ENCODE measurements around the gene PRRT2. TPM values are rescaled to one million over a fixed set of nuclear protein-coding genes. Genes with fewer than 3 reads are reported as not detected.
A peak's percentile ranks its signal among the peaks of the same experiment; 100 is the strongest.

The PRRT2 gene
- total RNA-seq, 2 experiments from 2014 or later = 0.64 to 0.93 TPM

- H3K27ac Mint-ChIP-seq = peak overlapping the region; percentile 70
- intact Hi-C loops (cut with DNase I, micrococcal nuclease) = loop anchor here (1.0 to 10.0 kb wide), 19 partner anchors 14 to 913 kb away; partner anchors contain the start of genes INO80E (in 2 of the 2), KCTD13 (in 2 of the 2), PAGR1 (in 2 of the 2) and ALDOA (in 1 of the 2)
These were observed 51.6 kb downstream of the PRRT2 start for GRCh38 chr16:29863669-29863984.

GRCh38 chr16:29864205-29864604 lies 52.2 kb downstream of the PRRT2 start:
- Mint-ChIP-seq H3K4me3 (no peak overlapping the region), H3K4me1 (peaks cover 16% of the 10 kb centered on the region), H3K9me3 (ENCODE audit: low read depth) (no peaks in the 10 kb centered on the region), H3K27ac (no peak overlapping the region), H3K36me3 (ENCODE audit: low read depth) (peaks cover 10% of the 10 kb centered on the region), H3K27me3 (no peaks in the 10 kb centered on the region)
- DNase-seq (no peak), ATAC-seq (no peak)
- intact Hi-C loops (cut with DNase I, micrococcal nuclease) = loop anchor here in 1 of 2 experiments (10.0 kb wide), 1 partner anchor 161 kb away; the partner anchor contains the start of gene C16orf92
- ChIA-PET POLR2A (no interaction called here), CTCF (interaction anchor here (0.6 to 2.6 kb wide), 8 partner anchors 16 to 164 kb away, joined by 3 to 12 read pairs (median 4); partner anchors contain the start of gene KCTD13)

More at GRCh38 chr16:29863669-29863984, 51.6 kb downstream of the PRRT2 start:
- ATAC-seq (no peak), DNase-seq (no peak)
- Mint-ChIP-seq H3K27me3 (no peaks in the 10 kb centered on the region), H3K4me3 (peak overlapping the region; percentile 90), H3K36me3 (ENCODE audit: low read depth) (peaks cover 13% of the 10 kb centered on the region), H3K9me3 (ENCODE audit: low read depth) (no peaks in the 10 kb centered on the region), H3K4me1 (peaks cover 16% of the 10 kb centered on the region)
- POLR2A ChIA-PET = interaction anchor here (1.0 to 1.5 kb wide), 2 partner anchors 14 to 15 kb away, joined by 3 to 4 read pairs; no protein-coding TSS in a partner anchor
- CTCF ChIA-PET = interaction anchor here (0.6 to 2.6 kb wide), 10 partner anchors 8 to 942 kb away, joined by 3 to 12 read pairs (median 4); partner anchors contain the start of genes KCTD13 and TMEM219

Other genes with a start within 250 kb of the PRRT2 start
- 100 to 1,000 TPM; 103 to 127 TPM for gene SPN, start 148.9 kb upstream of the PRRT2 start, total RNA-seq
- gene QPRT, start 133.0 kb upstream of the PRRT2 start, total RNA-seq = 1 to 10 TPM; 5.7 to 6.8 TPM
- gene C16orf54, start 66.2 kb upstream of the PRRT2 start, total RNA-seq = 10 to 100 TPM; 21.3 to 22.0 TPM
- gene ZG16, start 33.9 kb upstream of the PRRT2 start, total RNA-seq = not detected
- gene KIF22, start 21.4 kb upstream of the PRRT2 start, total RNA-seq = 100 to 1,000 TPM; 153 to 168 TPM
- gene MAZ, start 5.7 kb upstream of the PRRT2 start, total RNA-seq = 100 to 1,000 TPM; 306 to 387 TPM
- 10 to 100 TPM; 20.6 to 25.6 TPM for gene PAGR1, start 4.0 kb downstream of the PRRT2 start, total RNA-seq
- gene MVP, start 8.3 kb downstream of the PRRT2 start, total RNA-seq = 100 to 1,000 TPM in 1 of 2 experiments, 10 to 100 TPM in 1; 86.2 to 101 TPM
- 10 to 100 TPM; 35.1 to 50.0 TPM for gene CDIPT, start 51.0 kb downstream of the PRRT2 start, total RNA-seq
- gene SEZ6L2, start 87.4 kb downstream of the PRRT2 start, total RNA-seq = under 1 TPM; 0.27 to 0.42 TPM
- 1 to 10 TPM; 2.7 to 3.2 TPM for gene ASPHD1, start 88.3 kb downstream of the PRRT2 start, total RNA-seq
- gene KCTD13, start 114.0 kb downstream of the PRRT2 start, total RNA-seq = 10 to 100 TPM; 30.4 to 33.4 TPM
- gene TMEM219, start 149.9 kb downstream of the PRRT2 start, total RNA-seq = 10 to 100 TPM; 34.6 to 42.5 TPM
- gene TAOK2, start 161.7 kb downstream of the PRRT2 start, total RNA-seq = 10 to 100 TPM; 24.1 to 24.4 TPM
- gene HIRIP3, start 183.4 kb downstream of the PRRT2 start, total RNA-seq = 10 to 100 TPM; 25.1 to 36.8 TPM
- gene INO80E, start 184.0 kb downstream of the PRRT2 start, total RNA-seq = 100 to 1,000 TPM in 1 of 2 experiments, 10 to 100 TPM in 1; 80.1 to 106 TPM
- gene DOC2A, start 198.8 kb downstream of the PRRT2 start, total RNA-seq = 1 to 10 TPM in 1 of 2 experiments, under 1 TPM in 1; 0.69 to 1.3 TPM
- gene C16orf92, start 211.0 kb downstream of the PRRT2 start, total RNA-seq = not detected
- 1 to 10 TPM; 3.7 to 4.0 TPM for gene TLCD3B, start 219.1 kb downstream of the PRRT2 start, total RNA-seq